ENCODE data around the gene NCL.
"Not testable (repeated sequence)": the region's sequence is repeated elsewhere in the genome, so short reads cannot be mapped to it uniquely, and the experiment has no call there.

NCL gene

GRCh38 chr2:231429901-231430300 is 34.4 kb downstream of the NCL start:
- no peak for DNase-seq

GRCh38 chr2:231429152-231429551 is 35.1 kb downstream of the NCL start:
- no peak for DNase-seq

GRCh38 chr2:231427116-231427515 is 37.2 kb downstream of the NCL start:
- no peak for DNase-seq

GRCh38 chr2:231425811-231426703 is 38.2 kb downstream of the NCL start:
- peak; percentile 86 for DNase-seq

GRCh38 chr2:231425291-231425810 is 38.9 kb downstream of the NCL start:
- DNase-seq, result no peak

GRCh38 chr2:231423176-231423575 is 41.1 kb downstream of the NCL start:
- DNase-seq, result no peak

GRCh38 chr2:231422056-231422455 is 42.2 kb downstream of the NCL start:
- DNase-seq, result no peak

GRCh38 chr2:231421051-231421580 is 43.2 kb downstream of the NCL start:
- no peak for DNase-seq

- no peak for DNase-seq
Observed at GRCh38 chr2:231418820-231419640, 45.3 kb downstream of the NCL start.

GRCh38 chr2:231415029-231415428 is 49.3 kb downstream of the NCL start:
- DNase-seq, result no peak

- no peak for DNase-seq
Observed at GRCh38 chr2:231413921-231414476, 50.3 kb downstream of the NCL start.

- DNase-seq, result no peak
Observed at GRCh38 chr2:231413456-231413855, 50.8 kb downstream of the NCL start.

- no peak for DNase-seq
Observed at GRCh38 chr2:231412618-231412963, 51.7 kb downstream of the NCL start.

GRCh38 chr2:231411831-231412617 is 52.3 kb downstream of the NCL start:
- DNase-seq, result peak; percentile 72

GRCh38 chr2:231411237-231411636 is 53.0 kb downstream of the NCL start:
- DNase-seq, result no peak

- no peak for DNase-seq
Observed at GRCh38 chr2:231410293-231411004, 53.8 kb downstream of the NCL start.

GRCh38 chr2:231409776-231410175 is 54.5 kb downstream of the NCL start:
- no peak for DNase-seq

GRCh38 chr2:231408304-231408703 is 56.0 kb downstream of the NCL start:
- not testable (repeated sequence) for DNase-seq

GRCh38 chr2:231407686-231408085 is 56.6 kb downstream of the NCL start:
- not testable (repeated sequence) for DNase-seq

GRCh38 chr2:231405601-231406367 is 58.5 kb downstream of the NCL start:
- DNase-seq, result peak; percentile 47

GRCh38 chr2:231404183-231404578 is 60.1 kb downstream of the NCL start:
- DNase-seq, result not testable (repeated sequence)
